D721Med (cell line): Measurements from ENCODE around the gene HCCS.

Source experiments
- DNase-seq: peaks from one replicate; pipeline ENCODE4 v3.0.0; 2011; ENCODE audit warnings: low spot score; ENCODE audit not compliant: insufficient read length
- FAIRE-seq: peaks from 2 replicates; lab custom pipeline; 2011; peaks lifted over from hg19 to GRCh38; lab: Jason Lieb, UNC
- TF ChIP-seq, protein P1 (sequence below): IDR thresholded peaks from 2 replicates; pipeline ENCODE4 v1.5.1; 2012; ENCODE audit warnings: mild to moderate bottlenecking, control low read depth; ENCODE audit not compliant: insufficient read depth; ENCODE audit errors: missing control alignments

Gene HCCS

DNA sequence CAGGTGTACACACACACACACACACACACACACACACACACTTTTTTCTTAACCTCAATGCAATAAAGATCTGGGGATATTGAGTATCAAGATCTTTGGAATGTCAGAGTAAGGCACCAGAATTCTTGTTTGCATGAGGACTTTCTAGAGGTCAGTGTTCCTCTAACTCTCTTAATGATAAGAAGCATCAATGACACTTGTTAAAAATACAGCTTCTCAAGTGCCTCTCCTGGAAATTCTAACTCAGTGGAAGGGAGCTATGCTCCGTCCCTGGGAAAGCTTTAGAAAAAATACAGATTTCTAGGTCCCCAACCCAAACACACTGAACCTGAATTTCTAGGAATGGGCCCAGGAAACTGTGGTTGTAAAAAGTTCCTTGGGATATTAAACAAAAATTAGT is 25.8 kb upstream of the HCCS start:
- TF ChIP-seq, protein P1, sequence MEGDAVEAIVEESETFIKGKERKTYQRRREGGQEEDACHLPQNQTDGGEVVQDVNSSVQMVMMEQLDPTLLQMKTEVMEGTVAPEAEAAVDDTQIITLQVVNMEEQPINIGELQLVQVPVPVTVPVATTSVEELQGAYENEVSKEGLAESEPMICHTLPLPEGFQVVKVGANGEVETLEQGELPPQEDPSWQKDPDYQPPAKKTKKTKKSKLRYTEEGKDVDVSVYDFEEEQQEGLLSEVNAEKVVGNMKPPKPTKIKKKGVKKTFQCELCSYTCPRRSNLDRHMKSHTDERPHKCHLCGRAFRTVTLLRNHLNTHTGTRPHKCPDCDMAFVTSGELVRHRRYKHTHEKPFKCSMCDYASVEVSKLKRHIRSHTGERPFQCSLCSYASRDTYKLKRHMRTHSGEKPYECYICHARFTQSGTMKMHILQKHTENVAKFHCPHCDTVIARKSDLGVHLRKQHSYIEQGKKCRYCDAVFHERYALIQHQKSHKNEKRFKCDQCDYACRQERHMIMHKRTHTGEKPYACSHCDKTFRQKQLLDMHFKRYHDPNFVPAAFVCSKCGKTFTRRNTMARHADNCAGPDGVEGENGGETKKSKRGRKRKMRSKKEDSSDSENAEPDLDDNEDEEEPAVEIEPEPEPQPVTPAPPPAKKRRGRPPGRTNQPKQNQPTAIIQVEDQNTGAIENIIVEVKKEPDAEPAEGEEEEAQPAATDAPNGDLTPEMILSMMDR: no peak
- DNase-seq (no peak), FAIRE-seq (no peak)

DNA sequence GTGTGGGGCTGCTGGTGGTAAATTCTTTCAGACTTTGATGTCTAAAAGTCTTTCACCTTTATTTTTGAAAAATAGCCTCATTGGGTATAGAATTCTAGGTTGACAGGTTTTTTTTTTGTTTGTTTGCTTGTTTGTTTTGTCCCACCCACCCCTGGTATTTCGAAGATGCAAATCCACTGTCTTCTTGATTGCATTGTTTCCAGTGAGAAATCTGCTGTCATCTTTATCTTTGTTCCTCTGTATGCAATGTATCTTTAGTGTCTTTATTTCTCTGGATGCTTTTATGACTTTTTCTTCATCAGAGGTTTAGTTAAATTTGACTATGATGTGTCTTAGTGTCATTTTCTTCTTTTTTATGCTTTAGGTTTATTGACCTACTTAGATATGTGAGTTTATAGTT is 21.3 kb upstream of the HCCS start:
- TF ChIP-seq, protein P1: no peak
- FAIRE-seq: no peak
- no peak for DNase-seq

DNA sequence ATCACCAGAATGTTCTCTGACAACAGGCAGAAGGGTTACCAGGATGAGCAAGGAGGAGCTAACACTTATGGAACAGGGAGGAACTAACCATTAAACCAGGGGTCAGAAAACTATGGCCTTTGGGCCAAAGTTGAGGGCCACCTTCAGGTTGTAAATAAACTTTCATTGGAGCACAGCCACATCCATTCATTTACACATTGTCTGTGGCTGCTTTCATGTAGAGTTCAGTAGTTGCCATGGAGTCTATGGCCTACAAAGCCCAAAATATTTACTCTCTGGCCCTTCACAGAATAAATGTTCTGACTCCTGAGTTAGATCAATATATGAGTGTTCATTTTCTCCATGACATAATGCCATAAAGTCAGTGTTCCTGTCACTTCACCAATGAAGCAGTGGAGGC is 13.2 kb upstream of the HCCS start:
- TF ChIP-seq, protein P1: no peak
- DNase-seq: no peak
- no peak for FAIRE-seq

DNA sequence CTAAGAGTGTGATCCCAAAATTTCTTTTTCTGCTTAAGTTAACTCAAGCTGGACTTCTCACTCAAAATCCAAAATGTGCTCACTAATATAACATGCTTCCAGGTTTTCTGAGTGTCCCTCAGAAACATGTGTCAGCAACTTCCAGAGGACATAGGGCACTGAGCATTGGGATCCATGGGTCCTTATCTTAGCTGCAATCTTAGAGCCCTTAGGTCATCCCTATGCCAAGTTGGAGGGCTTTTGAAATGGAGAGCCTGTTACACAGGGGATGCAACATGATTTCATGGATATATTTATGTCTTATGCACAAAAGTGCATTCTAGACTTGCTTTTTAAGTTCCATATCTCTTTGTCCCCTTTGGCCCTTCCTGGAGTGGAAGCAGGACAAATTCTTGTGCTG is 11.7 kb upstream of the HCCS start:
- TF ChIP-seq, protein P1: no peak
- FAIRE-seq (no peak), DNase-seq (no peak)

DNA sequence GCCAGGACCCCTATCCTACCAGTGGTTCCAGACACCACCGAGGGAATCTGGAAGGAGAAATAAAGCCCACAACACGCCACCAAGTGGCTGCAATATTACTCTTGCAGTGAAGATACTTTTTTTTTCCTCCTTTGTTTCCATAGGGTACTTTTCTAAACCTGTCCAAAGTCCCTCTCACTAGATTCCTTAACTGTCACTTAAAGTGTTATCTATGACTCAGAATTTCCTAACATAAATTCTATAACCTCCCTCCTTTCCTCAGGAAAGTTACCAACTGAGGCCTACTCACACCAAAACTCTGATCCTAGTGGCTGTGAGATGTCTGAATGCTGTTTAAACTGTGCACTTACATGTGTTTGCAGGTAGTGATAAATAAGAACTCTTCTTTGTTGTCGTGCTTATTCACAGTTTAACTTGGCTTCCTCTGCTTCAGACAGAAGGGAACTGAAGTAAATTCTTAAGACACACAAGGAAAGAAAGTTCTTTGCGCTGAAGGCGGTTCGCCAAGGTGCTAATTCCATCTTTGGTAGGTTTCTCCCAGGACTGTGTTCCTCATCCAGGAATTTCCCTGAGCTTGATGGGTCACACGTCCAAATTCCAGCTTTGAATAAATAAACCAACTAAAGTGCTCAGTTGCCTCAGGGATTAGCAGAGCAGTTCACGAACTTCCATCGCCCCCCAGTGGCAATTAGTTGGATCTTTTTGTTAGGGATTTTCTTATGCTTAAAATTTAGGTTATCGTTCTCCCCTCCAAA is 10.7 kb upstream of the HCCS start:
- FAIRE-seq (peak; percentile 6), DNase-seq (no peak)
- TF ChIP-seq, protein P1: peak; percentile 64

DNA sequence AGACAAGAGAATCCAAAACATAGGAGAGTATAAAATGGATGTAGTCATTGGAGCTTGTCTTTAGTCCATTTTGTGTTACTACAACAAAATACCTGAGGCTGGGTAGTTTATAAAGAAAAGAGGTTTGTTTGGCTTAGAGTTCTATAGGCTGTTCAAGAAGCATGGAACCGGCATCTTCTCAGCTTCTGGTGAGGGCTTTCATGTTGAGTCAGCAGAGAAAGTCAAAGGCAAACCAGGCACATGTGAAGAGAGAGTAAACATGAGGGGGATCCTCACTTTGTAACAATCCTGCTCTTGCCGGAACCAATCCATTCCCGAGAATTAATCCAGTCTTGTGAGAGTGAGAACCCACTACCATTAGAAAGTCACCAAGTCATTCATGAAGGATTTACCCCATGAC is 8.1 kb upstream of the HCCS start:
- TF ChIP-seq, protein P1: no peak
- FAIRE-seq (no peak), DNase-seq (no peak)

DNA sequence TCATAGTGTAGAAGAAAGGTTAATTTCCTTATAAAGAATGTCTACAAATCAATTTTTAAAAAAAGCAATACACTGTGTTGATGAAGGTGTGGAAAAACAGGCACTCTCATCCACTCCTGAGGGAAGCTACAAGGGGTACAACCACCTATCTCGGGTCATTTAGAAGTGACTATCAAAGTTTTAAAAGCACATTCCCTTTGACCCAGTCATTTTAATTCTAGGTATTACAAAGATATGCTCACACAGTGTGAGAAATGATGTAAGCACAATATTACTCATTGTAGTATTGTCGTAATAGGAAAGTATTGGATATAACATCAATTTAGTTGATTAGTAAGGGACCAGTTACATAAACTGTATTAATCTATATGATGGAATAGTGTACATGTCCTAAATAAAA is 7.4 kb upstream of the HCCS start:
- FAIRE-seq: no peak
- TF ChIP-seq, protein P1: no peak

More for the DNA sequence above, 7.4 kb upstream of the HCCS start:
- DNase-seq: no peak
